GM12878 (cell line): ENCODE measurements around the gene PKN2. TPM values are rescaled to one million over a fixed set of nuclear protein-coding genes. Genes with fewer than 3 reads are reported as not detected.

Source experiments
- BACH1 ChIP-seq: fragments of 450-650 bp; IDR thresholded peaks from 2 replicates; pipeline ENCODE4 v1.6.1; 2017; ENCODE audit warnings: mild to moderate bottlenecking, borderline replicate concordance
- BMI1 ChIP-seq: fragments of 450-650 bp; IDR thresholded peaks from 2 replicates; pipeline ENCODE4 v1.6.1; 2016; ENCODE audit warnings: mild to moderate bottlenecking, moderate library complexity, borderline replicate concordance
- CEBPZ ChIP-seq: fragments of 150-350 bp; IDR thresholded peaks from 2 replicates; pipeline ENCODE4 v1.6.1; 2016; ENCODE audit warnings: low read depth, low read length
- CHD2 ChIP-seq: IDR thresholded peaks from 2 replicates; pipeline ENCODE4 v1.6.1; 2011; ENCODE audit warnings: low read depth, low read length, improper control_type of control experiment, borderline replicate concordance
- ESRRA ChIP-seq: IDR thresholded peaks from 2 replicates; pipeline ENCODE4 v1.6.1; 2012; ENCODE audit warnings: mild to moderate bottlenecking, low read length, improper control_type of control experiment
- ETV6 ChIP-seq, 2 experiments: fragments of 450-650 bp in 1 of 2; IDR thresholded peaks in 1 of 2; conservative IDR thresholded peaks in 1 of 2; 2 replicates each; pipeline ENCODE4 v1.6.1; 2014; ENCODE audit warnings: antibody characterized with exemption in 1 of 2, borderline replicate concordance in 1 of 2, low read depth in 1 of 2, mild to moderate bottlenecking in 1 of 2, moderate library complexity in 1 of 2
- IKZF2 ChIP-seq, 2 experiments: fragments of 450-650 bp; IDR thresholded peaks; 2 replicates each; pipeline ENCODE4 v1.6.1; 2017; ENCODE audit warnings: mild to moderate bottlenecking in 2 of 2, moderate library complexity in 2 of 2
- MEF2A ChIP-seq: IDR thresholded peaks from 2 replicates; pipeline ENCODE4 v1.6.1; 2011; ENCODE audit warnings: low read depth, mild to moderate bottlenecking, low read length, moderate library complexity; ENCODE audit not compliant: insufficient read depth
- MXI1 ChIP-seq: fragments of 150-350 bp; IDR thresholded peaks from 2 replicates; pipeline ENCODE4 v1.6.1; 2011; ENCODE audit warnings: low read depth, mild to moderate bottlenecking, inconsistent platforms, low read length, improper control_type of control experiment
- MYC ChIP-seq: IDR thresholded peaks from 2 replicates; pipeline ENCODE4 v1.6.1; 2011; ENCODE audit warnings: mild to moderate bottlenecking, low read length, moderate library complexity, inconsistent platforms; ENCODE audit not compliant: insufficient read depth, insufficient replicate concordance, insufficient read length, severe bottlenecking
- NFIC ChIP-seq: IDR thresholded peaks from 2 replicates; pipeline ENCODE4 v1.6.1; 2012; ENCODE audit warnings: low read depth, mild to moderate bottlenecking, inconsistent platforms, low read length, moderate library complexity
- NR2C1 ChIP-seq: fragments of 450-650 bp; IDR thresholded peaks from 2 replicates; pipeline ENCODE4 v1.6.1; 2017; ENCODE audit warnings: antibody characterized with exemption, mild to moderate bottlenecking, moderate library complexity
- PAX8 ChIP-seq: fragments of 450-650 bp; IDR thresholded peaks from 2 replicates; pipeline ENCODE4 v1.6.1; 2017; ENCODE audit warnings: mild to moderate bottlenecking, moderate library complexity
- RAD21 ChIP-seq: IDR thresholded peaks from 2 replicates; pipeline ENCODE4 v1.6.1; 2011; ENCODE audit warnings: mild to moderate bottlenecking, low read depth, low read length, moderate library complexity; ENCODE audit not compliant: insufficient read depth
- RAD51 ChIP-seq: fragments of 450-650 bp; IDR thresholded peaks from 2 replicates; pipeline ENCODE4 v1.6.1; 2016; ENCODE audit warnings: moderate library complexity, mild to moderate bottlenecking, inconsistent platforms
- RB1 ChIP-seq: fragments of 450-650 bp; formaldehyde crosslinking; IDR thresholded peaks from 2 replicates; pipeline ENCODE4 v1.6.1; 2017; ENCODE audit warnings: mild to moderate bottlenecking, borderline replicate concordance
- RCOR1 ChIP-seq: conservative IDR thresholded peaks from 2 replicates; pipeline ENCODE4 v1.6.1; 2012; ENCODE audit warnings: low read depth, low read length, improper control_type of control experiment
- SIN3A ChIP-seq: IDR thresholded peaks from 2 replicates; pipeline ENCODE4 v1.6.1; 2012; ENCODE audit warnings: low read depth, low read length, improper control_type of control experiment
- SMC3 ChIP-seq: IDR thresholded peaks from 2 replicates; pipeline ENCODE4 v1.6.1; 2011; ENCODE audit warnings: low read length, improper control_type of control experiment, borderline replicate concordance
- SPI1 ChIP-seq: IDR thresholded peaks from 2 replicates; pipeline ENCODE4 v1.6.1; 2011; ENCODE audit warnings: low read depth, mild to moderate bottlenecking, low read length, moderate library complexity, borderline replicate concordance; ENCODE audit not compliant: insufficient read depth
- STAT3 ChIP-seq: IDR thresholded peaks from 2 replicates; pipeline ENCODE4 v1.6.1; 2011; ENCODE audit warnings: low read depth, low read length, improper control_type of control experiment
- SUPT20H ChIP-seq: IDR thresholded peaks from 2 replicates; pipeline ENCODE4 v1.6.1; 2011; ENCODE audit warnings: low read depth, mild to moderate bottlenecking, low read length, moderate library complexity, borderline replicate concordance; ENCODE audit not compliant: control insufficient read depth
- TCF3 ChIP-seq: IDR thresholded peaks from 2 replicates; pipeline ENCODE4 v1.6.1; 2012; ENCODE audit warnings: low read depth, mild to moderate bottlenecking, low read length, borderline replicate concordance; ENCODE audit not compliant: insufficient read depth
- YBX1 ChIP-seq: fragments of 450-650 bp; IDR thresholded peaks from 2 replicates; pipeline ENCODE4 v1.6.1; 2016; ENCODE audit warnings: antibody characterized with exemption
- ZNF207 ChIP-seq: fragments of 450-650 bp; IDR thresholded peaks from 2 replicates; pipeline ENCODE4 v1.6.1; 2014; ENCODE audit warnings: antibody characterized with exemption, mild to moderate bottlenecking, borderline replicate concordance
- ZSCAN29 ChIP-seq: fragments of 450-650 bp; IDR thresholded peaks from 2 replicates; pipeline ENCODE4 v1.6.1; 2017; ENCODE audit warnings: mild to moderate bottlenecking, moderate library complexity
- ZZZ3 ChIP-seq: IDR thresholded peaks from 2 replicates; pipeline ENCODE4 v1.6.1; 2011; ENCODE audit warnings: low read depth; ENCODE audit not compliant: control insufficient read depth, insufficient read length
- polyA plus RNA-seq, 11 experiments: library from polyadenylated mRNA; depleted of rRNA in 4 of 11; unstranded in 6 of 11; stranded (reverse) in 5 of 11; fragments of >200 nt; fragmentation: Nextera tagmentation in 4 of 11; fragmentation: Illumina TruSeq in 1 of 11; extraction: Ambion mirVana in 4 of 11; extraction: Trizol in 1 of 11; gene quantifications; 1 replicate in 1 of 11; 2 replicates in 10 of 11; pipeline versions ENCODE4 v1.2.1 to v1.2.3, GENCODE V29; 2011 to 2016; ENCODE audit warnings: inconsistent platforms in 2 of 11, missing spikeins in 2 of 11, low read depth in 1 of 11
- total RNA-seq, 4 experiments: library from RNA; depleted of rRNA in 3 of 4; stranded (reverse); fragments of >200 nt in 3 of 4; fragmentation: Illumina TruSeq in 1 of 4; extraction: Trizol in 1 of 4; gene quantifications; 2 replicates each; pipeline versions ENCODE4 v1.2.1 to v1.2.3, GENCODE V29; 2013 to 2021

PKN2 gene
- total and polyA plus RNA-seq, 10 of the 15 experiments (the other 5 are each of a cell fraction or from before 2014, with no cell fraction given), result 2.6 to 18.3 (median 12.9) TPM

GRCh38 chr1:88683541-88684481 lies at the start of gene PKN2 (continued):
- TF ChIP-seq CHD2 (peak; percentile 78), RAD51 (peak; percentile 93), ESRRA (no peak), ZNF207 (0 out of 2 replicates have a peak, but pooled peaks have one; percentile 64), MYC (peak; percentile 66), RCOR1 (no peak), RAD21 (no peak), MEF2A (no peak), BMI1 (no peak), RB1 (peak; percentile 36; the same call in 1 of the 2 replicates), SMC3 (0 out of 2 replicates have a peak, but pooled peaks have one; percentile 6), TCF3 (peak; percentile 74; the same call in 1 of the 2 replicates), IKZF2 (IDR thresholded peaks at IDR 0.05) (peak; percentile 85 to 88), SPI1 (no peak), MXI1 (peak; percentile 73), NR2C1 (no peak), YBX1 (no peak), STAT3 (0 out of 2 replicates have a peak, but pooled peaks have one; percentile 68), CEBPZ (no peak), SUPT20H (no peak), BACH1 (peak; percentile 15; the same call in 1 of the 2 replicates), SIN3A (peak; percentile 81), PAX8 (peak; percentile 38; the same call in 1 of the 2 replicates), ZSCAN29 (no peak), ETV6 (conservative IDR thresholded peaks at IDR 0.05 in 1 of 2, IDR thresholded peaks at IDR 0.05 in 1 of 2; ENCODE audit: borderline replicate concordance in 1 of 2, low read depth in 1 of 2) (0 out of 4 replicates have a peak, but pooled peaks of 1 of the 2 experiments have one; percentile 5), ZZZ3 (no peak), NFIC (no peak)
